Heart left ventricle (tissue), 13 donors: ENCODE data around the gene ATP5MC2.

ENCODE experiments used
- CTCF ChIP-seq, 12 donors: fragments of 200-600 bp; sonication (generic) in 4 of 12; IDR thresholded peaks; one replicate each; pipeline versions ENCODE4 v1.5.0 to v1.8.0; 2018 to 2022; ENCODE audit warnings: antibody characterized with exemption in 12 of 12, mild to moderate bottlenecking in 5 of 12
- POLR2A ChIP-seq, 2 donors: fragments of 450-650 bp; IDR thresholded peaks; one replicate each; pipeline ENCODE4 v1.6.1; 2017; ENCODE audit warnings: antibody characterized with exemption in 2 of 2, mild to moderate bottlenecking in 2 of 2, moderate library complexity in 2 of 2
- donor health status: ischemic (EF 13 %, LVEDD 7.1; RV severe dilation, severe dysfunction).
- donor health status: DM: no; HTN: yes; CAD: no.
- donor health status: DM: no; HTN: no; CAD: no.
- donor health status: ischemic (EF 25% LVEDD 6.9; RV normal size, moderate dysfunction).
- donor health status: ischemic (EF 25% LVEDD 5.7; RV mildly dilated, moderate dysfunction).
- donor health status: ischemic (EF 35%, LVEDD 5.7; RV mildly dilated, moderate dysfunction).
- donor health status: nonischemic (EF 11% LVEDD 7.7; RV severe dilation, severe dysfunction).
- donor health status: DM: yes; HTN: yes; CAD: no.
- donor health status: PGD.
- donor health status: ischemic (EF 29% LVEDD 5.4; RV normal size, mild dysfunction).
- donor health status: nonischemic (EF 23%, LVEDD 6.1; RV moderate dilation, normal function).

GRCh38 chr12:53683494-53683893, 7.6 kb upstream of the ATP5MC2 start:
- TF ChIP-seq POLR2A (IDR thresholded peaks at IDR 0.05) (no peak), CTCF (IDR thresholded peaks at IDR 0.05) (no peak)
